SK-N-SH (cell line): ENCODE measurements around the gene BABAM2. TPM values are rescaled to one million over a fixed set of nuclear protein-coding genes. Genes with fewer than 3 reads are reported as not detected.
A peak's percentile ranks its signal among the peaks of the same experiment; 100 is the strongest.

Experiments used
- CTCF ChIA-PET: fragments of 300-600, 350-600 bp; formaldehyde crosslinking; extraction: SDS; loops from one replicate; lab custom pipeline; 2021; lab: Yijun Ruan, JAX
- POLR2A ChIA-PET: fragments of 350-600 bp; sonication (Branson Sonifier 250); formaldehyde crosslinking; extraction: SDS; loops from one replicate; lab custom pipeline; 2020; ENCODE audit warnings: antibody characterized with exemption, inconsistent platforms; lab: Yijun Ruan, JAX
- DNase-seq: peaks from one replicate; pipeline ENCODE4 v3.0.0; 2012
- H2AFZ ChIP-seq: fragments of 200-600 bp; sonication (generic); 2 replicates; pipeline ENCODE4 v1.8.1; 2016; ENCODE audit warnings: antibody characterized with exemption, mild to moderate bottlenecking, low read depth
- H3F3A ChIP-seq: fragments of 200-600 bp; sonication (generic); replicated peaks from 2 replicates; pipeline ENCODE3; 2016; ENCODE audit warnings: antibody characterized with exemption, mild to moderate bottlenecking; ENCODE audit not compliant: insufficient read depth
- H3K27ac ChIP-seq, 2 experiments: fragments of 200-500 bp in 1 of 2; fragments of 200-600 bp in 1 of 2; sonication (Bioruptor generic) in 1 of 2; sonication (generic), shearing (Covaris generic) in 1 of 2; 2 replicates each; pipeline versions ENCODE4 v1.5.1 to v1.6.1; 2014 to 2016; ENCODE audit warnings: low read depth in 2 of 2, inconsistent platforms in 1 of 2, low read length in 1 of 2, mild to moderate bottlenecking in 1 of 2, mixed read lengths in 1 of 2
- H3K27me3 ChIP-seq: fragments of 200-600 bp; sonication (generic), shearing (Covaris generic); 2 replicates; pipeline ENCODE4 v1.6.1; 2016; ENCODE audit warnings: mixed run types; ENCODE audit not compliant: insufficient read depth
- H3K36me3 ChIP-seq, 2 experiments: fragments of 200-500 bp in 1 of 2; fragments of 200-600 bp in 1 of 2; sonication (Bioruptor generic) in 1 of 2; sonication (generic) in 1 of 2; replicated peaks in 1 of 2; 2 replicates each; pipeline versions ENCODE3 to v1.5.1; 2014 to 2016; ENCODE audit warnings: low read length in 1 of 2, mild to moderate bottlenecking in 1 of 2; ENCODE audit not compliant: insufficient read depth in 2 of 2, control insufficient read depth in 1 of 2
- H3K4me1 ChIP-seq, 2 experiments: fragments of 200-500 bp in 1 of 2; fragments of 200-600 bp in 1 of 2; sonication (Bioruptor generic) in 1 of 2; sonication (generic), shearing (Covaris generic) in 1 of 2; 2 replicates each; pipeline versions ENCODE4 v1.5.1 to v1.6.1; 2014 to 2016; ENCODE audit warnings: low read depth in 1 of 2, low read length in 1 of 2, mixed run types in 1 of 2; ENCODE audit not compliant: insufficient read depth in 2 of 2, control insufficient read depth in 1 of 2
- H3K4me2 ChIP-seq: fragments of 200-600 bp; sonication (generic), shearing (Covaris generic); 2 replicates; pipeline ENCODE4 v1.6.1; 2017; ENCODE audit warnings: mixed run types
- H3K4me3 ChIP-seq, 2 experiments: fragments of 200-500 bp in 1 of 2; fragments of 200-600 bp in 1 of 2; sonication (Bioruptor generic) in 1 of 2; sonication (generic), shearing (Covaris generic) in 1 of 2; 2 replicates each; pipeline versions ENCODE4 v1.5.1 to v1.8.1; 2014 to 2016; ENCODE audit warnings: low read depth in 2 of 2, inconsistent platforms in 1 of 2, low read length in 1 of 2, mild to moderate bottlenecking in 1 of 2, mixed read lengths in 1 of 2, moderate library complexity in 1 of 2
- H3K79me2 ChIP-seq: fragments of 200-600 bp; sonication (generic); 2 replicates; pipeline ENCODE4 v1.8.1; 2017; ENCODE audit warnings: mild to moderate bottlenecking; ENCODE audit not compliant: insufficient read depth
- H3K9ac ChIP-seq: fragments of 200-600 bp; sonication (generic); 2 replicates; pipeline ENCODE4 v1.6.1; 2017; ENCODE audit warnings: mixed run types
- H3K9me2 ChIP-seq: fragments of 200-600 bp; sonication (generic); 2 replicates; pipeline ENCODE4 v1.6.1; 2017; ENCODE audit warnings: mixed run types
- H3K9me3 ChIP-seq: fragments of 200-600 bp; sonication (generic); 2 replicates; pipeline ENCODE4 v1.6.1; 2017; ENCODE audit warnings: mixed run types, mild to moderate bottlenecking, moderate library complexity
- H4K20me1 ChIP-seq: fragments of 200-600 bp; sonication (generic); 2 replicates; pipeline ENCODE4 v1.6.1; 2017; ENCODE audit warnings: mild to moderate bottlenecking, mixed run types; ENCODE audit not compliant: insufficient read depth
- CHD2 ChIP-seq: fragments of 150-350 bp; IDR thresholded peaks from 2 replicates; pipeline ENCODE4 v1.6.1; 2018; ENCODE audit warnings: low read length; ENCODE audit not compliant: partially characterized antibody
- ELF1 ChIP-seq: IDR thresholded peaks from 2 replicates; pipeline ENCODE4 v1.4.0; 2012
- EZH2phosphoT487 ChIP-seq: fragments of 200-600 bp; sonication (generic); IDR thresholded peaks from 2 replicates; pipeline ENCODE4 v1.6.1; 2017; ENCODE audit warnings: low read depth, mixed run types, mild to moderate bottlenecking, antibody characterized with exemption, moderate library complexity, borderline replicate concordance
- FOXJ3 ChIP-seq: sonication (generic); formaldehyde crosslinking; IDR thresholded peaks from 2 replicates; pipeline ENCODE4 v1.5.1; 2020; ENCODE audit warnings: mild to moderate bottlenecking, missing genetic modification reagents
- FOXM1 ChIP-seq: IDR thresholded peaks from 2 replicates; pipeline ENCODE4 v1.4.0; 2012; ENCODE audit warnings: low read depth, mild to moderate bottlenecking
- GATA2 ChIP-seq: sonication (generic); formaldehyde crosslinking; IDR thresholded peaks from 2 replicates; pipeline ENCODE4 v1.5.0; 2020; ENCODE audit warnings: mild to moderate bottlenecking, missing genetic modification reagents
- JUND ChIP-seq: IDR thresholded peaks from 2 replicates; pipeline ENCODE4 v1.4.0; 2012
- MXI1 ChIP-seq: IDR thresholded peaks from 2 replicates; pipeline ENCODE4 v1.6.1; 2012; ENCODE audit warnings: mild to moderate bottlenecking, low read depth, low read length, improper control_type of control experiment
- NFIC ChIP-seq: IDR thresholded peaks from 2 replicates; pipeline ENCODE4 v1.4.0; 2012; ENCODE audit warnings: borderline replicate concordance
- NRF1 ChIP-seq: IDR thresholded peaks from 2 replicates; pipeline ENCODE4 v1.6.1; 2012; ENCODE audit warnings: low read depth, mild to moderate bottlenecking, low read length
- RAD21 ChIP-seq: IDR thresholded peaks from 2 replicates; pipeline ENCODE4 v1.6.1; 2012; ENCODE audit warnings: mild to moderate bottlenecking, low read length
- SIN3A ChIP-seq: IDR thresholded peaks from 2 replicates; pipeline ENCODE4 v1.6.1; 2012; ENCODE audit warnings: low read depth, mild to moderate bottlenecking, low read length, moderate library complexity, borderline replicate concordance
- SMC3 ChIP-seq: IDR thresholded peaks from 2 replicates; pipeline ENCODE4 v1.6.1; 2012; ENCODE audit warnings: low read depth, low read length, improper control_type of control experiment
- TAF1 ChIP-seq: IDR thresholded peaks from 2 replicates; pipeline ENCODE4 v1.6.1; 2012; ENCODE audit warnings: low read depth, mild to moderate bottlenecking, low read length, moderate library complexity, borderline replicate concordance
- TCF12 ChIP-seq: IDR thresholded peaks from 2 replicates; pipeline ENCODE4 v1.4.0; 2012
- TEAD4 ChIP-seq: IDR thresholded peaks from 2 replicates; pipeline ENCODE4 v1.4.0; 2012; ENCODE audit warnings: mild to moderate bottlenecking, borderline replicate concordance; ENCODE audit not compliant: insufficient read depth
- WGBS: methylation state at CpG from one replicate; pipeline ENCODE4 v1.1.6; 2017; ENCODE audit warnings: low lambda C conversion rate; 5-methylcytosine and 5-hydroxymethylcytosine counted together
- polyA plus RNA-seq, 3 experiments: library from polyadenylated mRNA; depleted of rRNA; stranded (reverse); fragments of >200 nt; gene quantifications; 2 replicates each; pipeline ENCODE4 v1.2.3, GENCODE V29; 2012
- TF ChIP-seq, protein P1 (sequence below): IDR thresholded peaks from 2 replicates; pipeline ENCODE4 v1.4.0; 2012; ENCODE audit warnings: low read depth, borderline replicate concordance
- TF ChIP-seq, protein P2 (sequence below): IDR thresholded peaks from 2 replicates; pipeline ENCODE4 v1.4.0; 2012; ENCODE audit warnings: low read depth, borderline replicate concordance
- TF ChIP-seq, protein P3 (sequence below): IDR thresholded peaks from 2 replicates; pipeline ENCODE4 v1.4.0; 2012; ENCODE audit warnings: low read depth
- TF ChIP-seq, protein P4 (sequence below): IDR thresholded peaks from 2 replicates; pipeline ENCODE4 v1.6.1; 2012; ENCODE audit warnings: mild to moderate bottlenecking, low read depth, low read length, moderate library complexity

The BABAM2 gene
- polyA plus RNA-seq, 1 of the 3 experiments (the other 2 are of a cell fraction): 34.0 TPM

DNA sequence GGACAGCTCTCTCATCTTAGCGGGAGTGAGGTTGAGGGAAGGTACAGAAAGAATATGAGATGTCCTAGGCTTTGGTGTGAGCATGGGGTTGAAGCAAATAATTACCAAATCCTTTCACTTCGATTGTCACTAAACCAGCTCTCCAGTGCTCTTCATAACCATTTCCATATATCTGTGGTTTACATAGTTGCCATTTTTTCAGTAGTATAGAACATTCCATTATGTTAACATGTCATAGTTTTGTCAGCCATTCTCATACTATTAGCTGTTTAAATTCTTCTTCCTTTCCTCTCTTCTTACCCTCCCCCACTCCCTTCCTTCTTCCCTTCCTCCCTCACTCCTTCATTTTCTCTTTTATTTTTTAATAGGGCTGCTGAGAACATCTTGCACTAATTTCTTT, 205.9 kb downstream of the BABAM2 start:
- TF ChIP-seq SIN3A (no peak), TCF12 (peak; percentile 41)
- H3K9me2 ChIP-seq: no peaks in the 10 kb centered on the region
- WGBS: 87% methylated on average over 2 of the region's 2 CpGs
- no peaks in the 10 kb centered on the region for H3K27me3 ChIP-seq
- peaks cover 0 to 3% of the 10 kb centered on the region in 2 experiments; a peak in 3 of 4 replicates for H3K4me1 ChIP-seq
- no peak overlapping the region for H3K4me2 ChIP-seq
- no peak overlapping the region for H3K4me3 ChIP-seq
- DNase-seq: no peak
- CTCF ChIA-PET: interaction anchor here (1.2 kb wide), 1 partner anchor 15 kb away, joined by 3 read pairs; no protein-coding TSS in a partner anchor
- H2AFZ ChIP-seq: no peak overlapping the region
- H3K79me2 ChIP-seq: no peaks in the 10 kb centered on the region
- peaks cover 5% of the 10 kb centered on the region for H3F3A ChIP-seq
- H3K36me3 ChIP-seq: no peaks in the 10 kb centered on the region
- H4K20me1 ChIP-seq: no peaks in the 10 kb centered on the region
- POLR2A ChIA-PET: interaction anchor here (0.6 kb wide), 1 partner anchor 21 kb away, joined by 4 read pairs; no protein-coding TSS in a partner anchor
- H3K9ac ChIP-seq: no peak overlapping the region
- H3K27ac ChIP-seq: no peak overlapping the region
- H3K9me3 ChIP-seq: no peaks in the 10 kb centered on the region

DNA sequence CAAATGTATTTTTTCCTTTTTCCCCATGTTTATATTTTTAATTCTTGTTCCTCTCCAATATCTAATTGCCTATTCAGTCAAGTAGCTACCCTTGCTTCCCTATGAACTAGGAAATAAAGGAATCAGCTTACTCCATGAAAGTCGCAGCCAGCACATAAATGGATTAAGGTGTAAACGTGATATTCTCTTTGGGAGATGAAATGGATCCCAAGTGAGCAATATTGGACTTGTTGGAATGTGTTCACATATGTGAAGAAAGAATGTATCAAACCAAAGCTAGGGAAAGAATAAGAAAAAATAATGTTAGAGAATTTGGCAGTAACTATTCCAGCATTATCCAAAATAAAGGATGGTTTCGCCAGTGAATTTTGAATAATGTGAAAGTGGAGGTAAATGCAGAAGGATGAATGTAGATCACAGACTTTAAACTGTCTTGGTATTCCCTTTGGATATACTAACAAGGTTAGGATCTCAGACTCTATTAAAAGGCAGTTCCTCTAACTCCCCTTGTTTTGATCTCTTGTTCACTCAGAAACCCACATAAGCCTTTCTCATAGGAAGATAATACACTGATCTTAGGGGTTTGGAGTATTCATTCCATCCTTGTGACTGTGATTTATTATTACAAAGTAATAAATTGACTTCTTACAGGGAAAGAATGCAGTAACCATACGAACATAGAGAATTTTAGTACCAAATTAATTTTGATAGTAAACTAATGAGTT, 208.1 kb downstream of the BABAM2 start:
- ChIA-PET POLR2A (interaction anchor here (0.6 kb wide), 1 partner anchor 322 kb away, joined by 4 read pairs; no protein-coding TSS in a partner anchor), CTCF (no interaction called here)
- Histone ChIP-seq H3K36me3 (no peaks in the 10 kb centered on the region), H3K9ac (no peak overlapping the region), H3K9me2 (no peaks in the 10 kb centered on the region), H3K4me3 (no peak overlapping the region), H3K27ac (no peak overlapping the region), H3K4me2 (no peak overlapping the region), H3K27me3 (no peaks in the 10 kb centered on the region), H3K79me2 (no peaks in the 10 kb centered on the region), H3K9me3 (no peaks in the 10 kb centered on the region), H4K20me1 (no peaks in the 10 kb centered on the region), H2AFZ (no peak overlapping the region), H3F3A (peaks cover 17% of the 10 kb centered on the region), H3K4me1 (peaks cover 0 to 17% of the 10 kb centered on the region in 2 experiments; a peak in 3 of 4 replicates)
- 88% methylated on average over 4 of the region's 4 CpGs for WGBS
- no peak for TF ChIP-seq FOXJ3 (CRISPR knock-in tag)
- TF ChIP-seq, protein P1, sequence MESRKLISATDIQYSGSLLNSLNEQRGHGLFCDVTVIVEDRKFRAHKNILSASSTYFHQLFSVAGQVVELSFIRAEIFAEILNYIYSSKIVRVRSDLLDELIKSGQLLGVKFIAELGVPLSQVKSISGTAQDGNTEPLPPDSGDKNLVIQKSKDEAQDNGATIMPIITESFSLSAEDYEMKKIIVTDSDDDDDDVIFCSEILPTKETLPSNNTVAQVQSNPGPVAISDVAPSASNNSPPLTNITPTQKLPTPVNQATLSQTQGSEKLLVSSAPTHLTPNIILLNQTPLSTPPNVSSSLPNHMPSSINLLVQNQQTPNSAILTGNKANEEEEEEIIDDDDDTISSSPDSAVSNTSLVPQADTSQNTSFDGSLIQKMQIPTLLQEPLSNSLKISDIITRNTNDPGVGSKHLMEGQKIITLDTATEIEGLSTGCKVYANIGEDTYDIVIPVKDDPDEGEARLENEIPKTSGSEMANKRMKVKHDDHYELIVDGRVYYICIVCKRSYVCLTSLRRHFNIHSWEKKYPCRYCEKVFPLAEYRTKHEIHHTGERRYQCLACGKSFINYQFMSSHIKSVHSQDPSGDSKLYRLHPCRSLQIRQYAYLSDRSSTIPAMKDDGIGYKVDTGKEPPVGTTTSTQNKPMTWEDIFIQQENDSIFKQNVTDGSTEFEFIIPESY: no peak
- no peak for TF ChIP-seq EZH2phosphoT487
- TF ChIP-seq ELF1: no peak
- no peak for TF ChIP-seq RAD21
- no peak for TF ChIP-seq MXI1
- TF ChIP-seq FOXM1: no peak
- TF ChIP-seq NRF1: no peak
- TF ChIP-seq NFIC: no peak
- no peak for TF ChIP-seq GATA2 (CRISPR knock-in tag)
- TF ChIP-seq TEAD4: no peak
- TF ChIP-seq SIN3A: no peak
- TF ChIP-seq JUND: no peak
- TF ChIP-seq, protein P2, sequence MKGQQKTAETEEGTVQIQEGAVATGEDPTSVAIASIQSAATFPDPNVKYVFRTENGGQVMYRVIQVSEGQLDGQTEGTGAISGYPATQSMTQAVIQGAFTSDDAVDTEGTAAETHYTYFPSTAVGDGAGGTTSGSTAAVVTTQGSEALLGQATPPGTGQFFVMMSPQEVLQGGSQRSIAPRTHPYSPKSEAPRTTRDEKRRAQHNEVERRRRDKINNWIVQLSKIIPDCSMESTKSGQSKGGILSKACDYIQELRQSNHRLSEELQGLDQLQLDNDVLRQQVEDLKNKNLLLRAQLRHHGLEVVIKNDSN: no peak
- no peak for TF ChIP-seq CHD2
- TF ChIP-seq, protein P3, sequence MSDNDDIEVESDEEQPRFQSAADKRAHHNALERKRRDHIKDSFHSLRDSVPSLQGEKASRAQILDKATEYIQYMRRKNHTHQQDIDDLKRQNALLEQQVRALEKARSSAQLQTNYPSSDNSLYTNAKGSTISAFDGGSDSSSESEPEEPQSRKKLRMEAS: no peak
- TF ChIP-seq TAF1: no peak
- no peak for TF ChIP-seq SMC3
- TF ChIP-seq, protein P4, sequence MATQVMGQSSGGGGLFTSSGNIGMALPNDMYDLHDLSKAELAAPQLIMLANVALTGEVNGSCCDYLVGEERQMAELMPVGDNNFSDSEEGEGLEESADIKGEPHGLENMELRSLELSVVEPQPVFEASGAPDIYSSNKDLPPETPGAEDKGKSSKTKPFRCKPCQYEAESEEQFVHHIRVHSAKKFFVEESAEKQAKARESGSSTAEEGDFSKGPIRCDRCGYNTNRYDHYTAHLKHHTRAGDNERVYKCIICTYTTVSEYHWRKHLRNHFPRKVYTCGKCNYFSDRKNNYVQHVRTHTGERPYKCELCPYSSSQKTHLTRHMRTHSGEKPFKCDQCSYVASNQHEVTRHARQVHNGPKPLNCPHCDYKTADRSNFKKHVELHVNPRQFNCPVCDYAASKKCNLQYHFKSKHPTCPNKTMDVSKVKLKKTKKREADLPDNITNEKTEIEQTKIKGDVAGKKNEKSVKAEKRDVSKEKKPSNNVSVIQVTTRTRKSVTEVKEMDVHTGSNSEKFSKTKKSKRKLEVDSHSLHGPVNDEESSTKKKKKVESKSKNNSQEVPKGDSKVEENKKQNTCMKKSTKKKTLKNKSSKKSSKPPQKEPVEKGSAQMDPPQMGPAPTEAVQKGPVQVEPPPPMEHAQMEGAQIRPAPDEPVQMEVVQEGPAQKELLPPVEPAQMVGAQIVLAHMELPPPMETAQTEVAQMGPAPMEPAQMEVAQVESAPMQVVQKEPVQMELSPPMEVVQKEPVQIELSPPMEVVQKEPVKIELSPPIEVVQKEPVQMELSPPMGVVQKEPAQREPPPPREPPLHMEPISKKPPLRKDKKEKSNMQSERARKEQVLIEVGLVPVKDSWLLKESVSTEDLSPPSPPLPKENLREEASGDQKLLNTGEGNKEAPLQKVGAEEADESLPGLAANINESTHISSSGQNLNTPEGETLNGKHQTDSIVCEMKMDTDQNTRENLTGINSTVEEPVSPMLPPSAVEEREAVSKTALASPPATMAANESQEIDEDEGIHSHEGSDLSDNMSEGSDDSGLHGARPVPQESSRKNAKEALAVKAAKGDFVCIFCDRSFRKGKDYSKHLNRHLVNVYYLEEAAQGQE: no peak
- DNase-seq: no peak
